Measurements from ENCODE around the gene ERBB4.

ERBB4 gene

DNA sequence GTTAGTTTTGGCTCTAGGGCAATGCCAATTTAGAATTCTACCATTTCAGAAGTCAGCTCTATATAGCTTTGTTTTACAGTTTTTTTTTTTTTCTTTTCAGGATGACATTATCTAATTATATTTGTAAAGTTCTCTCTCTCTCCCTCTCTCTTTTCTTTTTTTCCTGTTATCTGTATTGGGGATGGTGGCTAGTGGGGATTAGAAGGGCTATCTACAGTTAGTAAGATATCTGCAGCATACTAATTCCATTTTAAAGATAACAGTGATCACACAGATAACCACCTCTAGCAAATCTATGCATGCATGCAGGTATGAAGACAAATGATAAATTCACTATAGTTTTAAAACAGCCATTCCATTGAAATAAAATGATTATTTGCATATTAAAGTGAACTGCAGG is 438.9 kb downstream of the ERBB4 start:
- H3K4me1 ChIP-seq (ENCODE audit: control insufficient read depth, low read length), result no peaks in the 10 kb centered on the region
- no peaks in the 10 kb centered on the region for H3F3A ChIP-seq (ENCODE audit: control insufficient read depth, insufficient read depth)
- no peaks in the 10 kb centered on the region for H3K27me3 ChIP-seq (ENCODE audit: control insufficient read depth, low read length)
- no peaks in the 10 kb centered on the region for H3K9me3 ChIP-seq (ENCODE audit: control insufficient read depth, insufficient read depth, low read length)
- H4K20me1 ChIP-seq (ENCODE audit: control insufficient read depth, insufficient read depth, low read depth, low read length), result no peaks in the 10 kb centered on the region
- H3K4me2 ChIP-seq (ENCODE audit: low read length), result no peak overlapping the region
- no peak overlapping the region for H3K27ac ChIP-seq (ENCODE audit: low read depth, low read length)
- TF ChIP-seq, protein P1, sequence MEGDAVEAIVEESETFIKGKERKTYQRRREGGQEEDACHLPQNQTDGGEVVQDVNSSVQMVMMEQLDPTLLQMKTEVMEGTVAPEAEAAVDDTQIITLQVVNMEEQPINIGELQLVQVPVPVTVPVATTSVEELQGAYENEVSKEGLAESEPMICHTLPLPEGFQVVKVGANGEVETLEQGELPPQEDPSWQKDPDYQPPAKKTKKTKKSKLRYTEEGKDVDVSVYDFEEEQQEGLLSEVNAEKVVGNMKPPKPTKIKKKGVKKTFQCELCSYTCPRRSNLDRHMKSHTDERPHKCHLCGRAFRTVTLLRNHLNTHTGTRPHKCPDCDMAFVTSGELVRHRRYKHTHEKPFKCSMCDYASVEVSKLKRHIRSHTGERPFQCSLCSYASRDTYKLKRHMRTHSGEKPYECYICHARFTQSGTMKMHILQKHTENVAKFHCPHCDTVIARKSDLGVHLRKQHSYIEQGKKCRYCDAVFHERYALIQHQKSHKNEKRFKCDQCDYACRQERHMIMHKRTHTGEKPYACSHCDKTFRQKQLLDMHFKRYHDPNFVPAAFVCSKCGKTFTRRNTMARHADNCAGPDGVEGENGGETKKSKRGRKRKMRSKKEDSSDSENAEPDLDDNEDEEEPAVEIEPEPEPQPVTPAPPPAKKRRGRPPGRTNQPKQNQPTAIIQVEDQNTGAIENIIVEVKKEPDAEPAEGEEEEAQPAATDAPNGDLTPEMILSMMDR (IDR thresholded peaks at IDR 0.05; ENCODE audit: low read depth, low read length, poor library complexity, severe bottlenecking), result no peak
- TF ChIP-seq EZH2phosphoT487 (IDR thresholded peaks at IDR 0.05; ENCODE audit: borderline replicate concordance, low read length), result no peak
- H3K36me3 ChIP-seq (ENCODE audit: control insufficient read depth, low read length), result no peaks in the 10 kb centered on the region
- no peaks in the 10 kb centered on the region for H3K79me2 ChIP-seq (ENCODE audit: control insufficient read depth, low read length)
- no peaks in the 10 kb centered on the region for H3K9me2 ChIP-seq (replicated peaks; ENCODE audit: control insufficient read depth, low read length)
- no peak overlapping the region for H3K4me3 ChIP-seq (ENCODE audit: low read length)

GRCh38 chr2:212098966-212099365 is 439.6 kb downstream of the ERBB4 start:
- H3K36me3 ChIP-seq (ENCODE audit: control insufficient read depth, low read length), result no peaks in the 10 kb centered on the region
- H3K9me3 ChIP-seq (ENCODE audit: control insufficient read depth, insufficient read depth, low read length), result no peaks in the 10 kb centered on the region
- no peak overlapping the region for H3K4me3 ChIP-seq (ENCODE audit: low read length)
- H4K20me1 ChIP-seq (ENCODE audit: control insufficient read depth, insufficient read depth, low read depth, low read length), result no peaks in the 10 kb centered on the region
- H3K4me2 ChIP-seq (ENCODE audit: low read length), result no peak overlapping the region
- H3K79me2 ChIP-seq (ENCODE audit: control insufficient read depth, low read length), result no peaks in the 10 kb centered on the region
- H3K4me1 ChIP-seq (ENCODE audit: control insufficient read depth, low read length), result no peaks in the 10 kb centered on the region
- no peaks in the 10 kb centered on the region for H3K27me3 ChIP-seq (ENCODE audit: control insufficient read depth, low read length)
- TF ChIP-seq EZH2phosphoT487 (IDR thresholded peaks at IDR 0.05; ENCODE audit: borderline replicate concordance, low read length), result no peak
- TF ChIP-seq, protein P1 (IDR thresholded peaks at IDR 0.05; ENCODE audit: low read depth, low read length, poor library complexity, severe bottlenecking), result no peak
- H3K9me2 ChIP-seq (replicated peaks; ENCODE audit: control insufficient read depth, low read length), result no peaks in the 10 kb centered on the region
- H3K27ac ChIP-seq (ENCODE audit: low read depth, low read length), result no peak overlapping the region
- H3F3A ChIP-seq (ENCODE audit: control insufficient read depth, insufficient read depth), result no peaks in the 10 kb centered on the region

DNA sequence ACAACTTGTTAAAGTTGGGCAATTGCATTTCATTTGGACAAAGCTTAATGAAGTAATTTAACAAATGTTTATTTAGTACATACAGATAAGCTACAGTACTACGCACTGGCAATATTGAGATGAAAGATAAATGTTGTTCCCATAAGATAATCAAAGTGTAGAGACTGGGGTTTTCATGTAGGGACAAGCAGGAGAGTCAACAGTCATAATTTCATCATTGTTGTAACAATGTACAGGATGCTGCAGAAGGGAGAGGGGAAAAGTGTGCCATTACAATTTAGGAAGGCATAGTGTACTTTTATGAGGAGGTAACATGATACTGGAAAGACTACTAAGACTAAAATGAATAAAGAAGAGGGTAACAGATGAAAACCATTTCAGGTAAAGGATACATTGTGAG is 441.6 kb downstream of the ERBB4 start:
- Histone ChIP-seq H3K4me1 (ENCODE audit: control insufficient read depth, low read length) (no peaks in the 10 kb centered on the region), H3K36me3 (ENCODE audit: control insufficient read depth, low read length) (no peaks in the 10 kb centered on the region), H3K4me3 (ENCODE audit: low read length) (no peak overlapping the region), H3K9me3 (ENCODE audit: control insufficient read depth, insufficient read depth, low read length) (no peaks in the 10 kb centered on the region), H3K27me3 (ENCODE audit: control insufficient read depth, low read length) (no peaks in the 10 kb centered on the region), H3F3A (ENCODE audit: control insufficient read depth, insufficient read depth) (no peaks in the 10 kb centered on the region), H3K79me2 (ENCODE audit: control insufficient read depth, low read length) (no peaks in the 10 kb centered on the region), H4K20me1 (ENCODE audit: control insufficient read depth, insufficient read depth, low read depth, low read length) (no peaks in the 10 kb centered on the region), H3K9me2 (replicated peaks; ENCODE audit: control insufficient read depth, low read length) (no peaks in the 10 kb centered on the region), H3K4me2 (ENCODE audit: low read length) (no peak overlapping the region), H3K27ac (ENCODE audit: low read depth, low read length) (no peak overlapping the region)
- TF ChIP-seq, protein P1 (IDR thresholded peaks at IDR 0.05; ENCODE audit: low read depth, low read length, poor library complexity, severe bottlenecking), result no peak
- TF ChIP-seq EZH2phosphoT487 (IDR thresholded peaks at IDR 0.05; ENCODE audit: borderline replicate concordance, low read length), result no peak

DNA sequence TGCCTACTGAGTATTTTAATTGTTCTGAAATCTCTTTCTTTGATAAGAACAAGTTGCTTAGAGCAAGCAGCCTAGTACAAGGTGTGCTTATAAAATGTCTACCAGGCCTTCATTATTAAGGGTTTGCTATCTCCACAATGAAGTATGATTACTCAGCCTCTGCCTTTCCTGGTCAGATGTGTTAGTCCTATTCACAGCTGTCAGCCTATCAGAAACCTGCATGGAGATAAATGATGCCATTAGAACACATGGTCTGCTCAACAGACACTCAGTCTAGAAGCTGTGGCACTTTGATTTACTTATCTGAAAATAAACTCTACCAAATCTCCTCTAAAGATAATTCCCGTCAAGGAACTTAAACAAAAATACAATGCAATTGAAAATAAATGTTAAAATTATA is 448.7 kb downstream of the ERBB4 start:
- no peaks in the 10 kb centered on the region for H3K9me3 ChIP-seq (ENCODE audit: control insufficient read depth, insufficient read depth, low read length)
- no peaks in the 10 kb centered on the region for H3K27me3 ChIP-seq (ENCODE audit: control insufficient read depth, low read length)
- no peaks in the 10 kb centered on the region for H4K20me1 ChIP-seq (ENCODE audit: control insufficient read depth, insufficient read depth, low read depth, low read length)
- no peaks in the 10 kb centered on the region for H3K36me3 ChIP-seq (ENCODE audit: control insufficient read depth, low read length)
- H3K27ac ChIP-seq (ENCODE audit: low read depth, low read length), result no peak overlapping the region
- H3K4me1 ChIP-seq (ENCODE audit: control insufficient read depth, low read length), result no peaks in the 10 kb centered on the region
- TF ChIP-seq, protein P1 (IDR thresholded peaks at IDR 0.05; ENCODE audit: low read depth, low read length, poor library complexity, severe bottlenecking), result no peak
- H3K79me2 ChIP-seq (ENCODE audit: control insufficient read depth, low read length), result no peaks in the 10 kb centered on the region
- no peak overlapping the region for H3K4me3 ChIP-seq (ENCODE audit: low read length)
- no peak overlapping the region for H3K4me2 ChIP-seq (ENCODE audit: low read length)
- H3F3A ChIP-seq (ENCODE audit: control insufficient read depth, insufficient read depth), result no peaks in the 10 kb centered on the region
- no peaks in the 10 kb centered on the region for H3K9me2 ChIP-seq (replicated peaks; ENCODE audit: control insufficient read depth, low read length)

Measured in DOHH2 (cell line).